GM19099 (cell line): ENCODE data around the gene PHACTR1.

Experiments
- POLR2A ChIP-seq: IDR thresholded peaks from 3 replicates; pipeline ENCODE4 v1.6.1; 2011; ENCODE audit warnings: low read depth; ENCODE audit not compliant: insufficient read length; ENCODE audit errors: extremely low read depth

PHACTR1 gene

DNA sequence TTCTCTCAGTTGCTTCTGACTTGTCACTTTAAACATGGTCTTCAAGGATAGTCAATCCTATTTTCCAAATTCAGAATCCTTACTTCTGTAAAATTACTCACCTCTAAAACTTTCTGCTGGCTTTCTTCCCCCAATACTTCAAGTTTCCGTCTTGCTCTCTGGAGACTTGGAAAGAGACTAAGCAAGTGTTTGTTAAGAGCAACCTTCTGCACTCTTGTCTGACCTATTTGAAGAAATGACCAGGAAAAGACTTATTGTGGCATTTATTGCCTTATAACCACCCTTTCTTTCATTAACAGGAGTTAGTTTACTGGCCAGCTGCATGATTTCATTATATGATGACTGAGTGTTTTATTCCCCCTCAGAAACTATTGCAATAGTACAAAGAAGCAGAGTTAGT is 430.8 kb downstream of the PHACTR1 start:
- no peak for TF ChIP-seq POLR2A

DNA sequence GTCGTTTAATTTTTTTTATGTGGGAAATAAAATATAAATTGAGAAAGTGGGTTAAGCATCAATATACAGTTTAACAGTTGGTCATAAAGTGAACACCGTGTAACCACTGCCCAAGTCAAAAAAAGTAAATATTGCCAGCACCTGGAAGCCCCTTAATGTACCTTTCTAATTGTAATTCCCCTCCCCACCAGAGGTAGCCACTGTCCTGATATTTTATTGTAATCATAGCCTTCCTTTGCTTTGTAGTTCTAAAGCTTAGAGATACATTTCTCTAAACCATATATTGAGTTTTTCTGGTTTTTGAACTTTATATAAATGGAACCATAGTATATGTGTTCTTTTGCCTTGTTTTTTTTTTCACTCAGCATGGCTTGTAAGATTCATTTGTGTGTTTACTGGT is 431.2 kb downstream of the PHACTR1 start:
- TF ChIP-seq POLR2A, result no peak

DNA sequence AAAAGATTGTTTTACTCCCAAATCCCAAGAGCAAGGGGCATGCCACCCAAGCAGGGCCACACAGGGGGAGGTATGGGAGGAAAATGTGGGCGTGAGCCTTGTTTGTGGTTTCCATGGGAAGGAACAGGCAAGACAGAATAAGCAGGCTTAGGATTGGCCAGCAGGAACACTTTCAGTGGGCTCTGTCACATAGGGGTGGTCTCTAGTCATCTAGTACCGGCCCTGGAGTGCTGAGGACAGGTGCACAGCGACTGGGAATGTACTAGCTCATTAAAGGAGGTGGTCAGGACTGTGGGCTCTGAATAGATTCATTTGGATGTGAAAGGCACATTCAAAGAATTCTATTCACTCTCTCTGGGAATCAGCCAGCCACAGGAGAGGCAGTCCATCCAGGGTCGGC is 436.2 kb downstream of the PHACTR1 start:
- no peak for TF ChIP-seq POLR2A

DNA sequence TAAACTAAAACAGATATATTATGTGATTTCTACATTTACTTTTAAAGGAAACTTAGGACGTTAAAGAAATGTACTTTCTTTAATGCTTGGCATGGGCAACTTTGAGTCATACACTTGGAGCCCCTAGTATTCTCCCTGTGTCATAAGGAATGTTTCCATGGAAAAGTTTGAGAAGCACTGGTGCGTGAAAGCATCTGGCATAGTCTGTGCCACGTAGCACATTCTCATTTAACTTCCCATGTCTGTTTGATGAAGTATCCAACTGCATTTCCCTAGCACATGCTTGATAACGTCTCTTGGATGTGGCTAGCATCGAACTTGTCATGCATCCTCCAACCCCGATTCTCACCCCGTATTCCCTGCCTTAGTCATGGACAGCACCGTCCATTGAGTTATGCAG is 439.8 kb downstream of the PHACTR1 start:
- no peak for TF ChIP-seq POLR2A

DNA sequence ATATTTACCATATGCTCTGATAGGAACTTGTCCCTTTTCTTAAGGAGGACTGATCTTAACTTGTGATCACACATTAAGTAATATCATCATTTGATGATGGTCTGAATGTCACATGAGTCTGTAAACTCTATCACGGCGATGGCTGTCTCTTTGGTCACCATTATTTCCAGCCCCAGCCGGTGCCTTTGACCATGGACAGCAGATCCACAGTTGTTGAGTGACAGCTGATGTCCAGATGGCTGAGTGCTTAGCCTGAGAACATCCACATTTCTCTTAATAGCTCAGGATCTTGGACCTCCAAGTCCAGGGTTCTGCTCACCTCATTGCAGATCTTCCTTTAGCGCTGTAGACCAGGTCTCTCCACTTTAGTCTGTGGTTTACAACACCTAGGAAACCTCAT is 440.7 kb downstream of the PHACTR1 start:
- no peak for TF ChIP-seq POLR2A

DNA sequence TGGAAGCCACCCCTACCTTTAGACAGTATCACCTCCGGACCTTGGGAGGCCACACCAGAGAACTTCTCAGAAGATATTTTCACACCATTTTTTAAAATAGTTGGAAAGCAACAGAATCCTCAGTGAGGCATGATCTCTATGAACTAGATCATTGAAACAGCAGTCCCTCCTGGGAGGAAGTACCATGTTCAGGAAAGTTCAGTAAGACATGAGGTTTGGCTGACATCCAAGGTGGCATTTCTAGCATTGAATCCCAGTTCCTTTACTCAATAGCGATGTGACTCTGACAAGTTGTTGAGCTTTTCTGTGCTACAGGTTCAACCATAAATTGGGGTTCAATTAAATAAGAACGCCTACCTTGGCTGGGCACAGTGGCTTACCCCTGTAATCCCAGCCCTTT is 442.7 kb downstream of the PHACTR1 start:
- no peak for TF ChIP-seq POLR2A

DNA sequence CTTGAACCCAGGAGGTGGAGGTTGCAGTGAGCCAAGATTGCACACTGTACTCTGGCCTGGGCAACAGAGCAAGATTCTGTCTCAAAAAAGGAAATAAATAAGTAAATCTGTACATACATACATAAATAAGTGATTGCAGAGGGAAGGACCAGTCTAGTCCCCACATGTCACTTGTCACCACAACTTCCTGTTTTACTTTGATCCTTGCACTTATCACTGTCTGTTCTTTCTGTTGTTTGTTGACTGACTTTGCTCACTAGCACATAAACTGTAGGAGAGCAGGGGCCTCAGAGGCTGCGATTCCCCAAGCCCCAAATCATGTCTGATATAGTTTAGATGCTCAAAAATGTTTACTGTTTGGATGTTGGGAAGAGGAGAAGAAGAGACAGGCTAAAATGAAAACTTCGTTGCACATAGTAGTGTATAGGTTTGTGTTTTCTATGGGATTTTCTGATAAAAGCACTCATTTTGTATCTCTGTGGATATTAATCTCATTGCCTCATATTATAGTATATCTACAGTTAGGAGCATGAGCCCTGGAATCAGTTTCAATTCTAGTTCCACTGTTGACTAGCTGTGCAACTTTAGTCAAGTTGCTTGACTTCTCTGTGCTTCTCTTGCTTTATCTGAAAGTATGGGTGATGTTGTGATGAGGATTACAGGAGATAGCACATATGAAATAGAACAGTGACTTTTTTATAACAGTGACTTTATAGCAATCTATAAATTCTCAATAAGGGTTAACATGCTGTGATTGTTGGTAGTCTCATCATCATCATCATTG is 446.8 kb downstream of the PHACTR1 start:
- no peak for TF ChIP-seq POLR2A

DNA sequence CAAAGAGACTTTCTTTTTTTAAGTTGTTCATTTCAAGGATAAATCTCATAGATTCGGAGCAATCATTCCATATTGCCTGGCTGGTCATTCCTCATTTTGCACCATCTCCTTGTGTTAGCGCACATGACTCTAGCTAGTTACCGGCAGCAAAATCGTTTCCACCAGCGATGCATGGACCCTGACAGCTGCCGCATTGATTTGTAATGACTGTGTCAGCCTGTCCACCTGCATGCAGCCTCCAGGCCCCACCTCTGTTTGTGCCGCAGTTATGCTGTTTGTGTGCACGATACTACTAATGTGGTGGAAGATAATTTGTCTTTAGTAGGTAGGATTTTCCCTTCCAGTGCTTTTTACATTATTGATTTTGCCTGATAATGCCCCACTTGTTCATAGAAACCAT is 447.7 kb downstream of the PHACTR1 start:
- TF ChIP-seq POLR2A, result no peak

DNA sequence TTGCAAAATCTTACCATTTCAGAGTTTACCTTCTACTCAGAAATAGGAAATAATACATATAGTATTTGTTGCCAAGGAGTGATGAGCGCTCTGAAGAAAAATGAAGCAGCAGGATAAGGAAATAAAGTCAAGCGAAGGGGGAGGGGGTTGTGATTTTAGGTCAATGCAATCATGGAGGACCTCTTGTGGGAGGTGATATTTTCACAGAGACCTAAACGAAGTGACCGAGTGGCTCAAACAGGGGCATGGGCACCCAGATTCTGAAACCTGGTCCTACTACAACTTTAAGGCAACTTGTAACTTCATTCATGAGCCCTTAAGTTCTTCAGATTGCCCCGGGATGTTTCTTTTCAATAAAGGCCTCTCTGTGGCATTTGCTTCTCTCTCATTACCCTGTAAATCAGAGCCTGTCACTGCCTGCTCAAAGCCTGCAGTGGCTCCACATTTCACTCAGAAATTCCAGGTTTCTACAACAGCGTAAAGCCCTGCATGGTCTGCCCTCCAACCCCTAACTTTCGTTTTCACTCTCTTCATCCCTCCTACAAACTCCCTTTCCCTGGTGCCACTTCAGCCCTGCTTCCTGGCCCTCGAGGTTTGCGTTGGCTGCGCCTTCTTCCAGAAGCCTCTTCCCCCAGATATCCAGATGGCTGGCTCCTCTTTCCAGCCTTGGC is 449.1 kb downstream of the PHACTR1 start:
- TF ChIP-seq POLR2A, result no peak

DNA sequence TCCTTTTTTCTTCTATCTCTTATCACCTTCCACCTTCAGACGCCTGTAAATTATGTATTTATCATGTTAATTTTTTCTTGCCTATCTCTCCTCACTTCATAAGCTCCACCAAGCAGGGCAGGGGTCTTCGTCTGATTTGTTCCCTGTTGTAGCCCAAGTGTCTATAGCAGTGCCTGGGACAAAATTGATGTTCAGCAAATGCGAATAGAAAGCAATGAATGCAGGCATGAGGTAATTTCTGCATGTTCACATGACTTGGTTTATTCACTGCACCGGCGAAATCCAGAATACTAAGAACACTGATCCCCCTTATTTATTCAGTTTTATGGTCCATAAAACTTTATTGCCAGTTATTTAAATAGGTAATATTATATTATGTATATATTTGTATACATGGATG is 449.7 kb downstream of the PHACTR1 start:
- no peak for TF ChIP-seq POLR2A

DNA sequence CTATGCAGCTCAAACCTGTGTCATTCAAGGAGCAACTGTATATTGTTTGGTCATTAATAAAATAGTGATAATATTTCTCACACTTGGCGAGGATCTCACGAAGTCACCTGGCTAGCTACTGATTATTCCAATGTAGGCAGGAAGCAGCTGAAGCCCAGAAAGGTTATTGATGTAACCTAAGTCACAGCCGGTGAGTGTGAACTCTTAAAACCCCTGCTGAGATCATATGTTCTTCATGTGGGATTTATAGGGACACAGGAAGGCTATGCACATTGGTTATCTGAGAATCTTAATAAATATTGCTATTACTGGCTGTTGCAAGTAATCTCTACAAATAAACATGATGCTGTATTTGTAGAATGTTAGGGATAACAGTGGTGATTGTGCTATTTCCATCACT is 450.3 kb downstream of the PHACTR1 start:
- TF ChIP-seq POLR2A, result no peak

DNA sequence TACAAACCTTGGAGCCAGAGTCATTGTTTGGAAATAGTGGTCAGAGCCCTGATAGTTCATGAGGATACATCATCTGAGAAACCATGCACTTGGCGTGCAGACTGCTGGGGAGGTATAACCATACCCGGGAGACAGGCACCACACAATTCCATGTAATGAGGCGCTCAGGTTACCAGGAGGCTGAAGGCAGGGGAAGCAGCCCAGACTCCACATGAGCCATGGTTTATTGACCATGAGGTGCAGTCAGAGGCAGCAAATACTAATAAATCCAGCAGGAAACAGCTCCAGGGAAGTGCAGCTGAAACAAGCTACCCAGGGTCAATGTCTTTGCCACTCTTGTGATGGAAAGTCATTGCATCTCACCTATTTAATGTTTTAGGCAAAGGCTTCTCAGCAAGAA is 455.7 kb downstream of the PHACTR1 start:
- no peak for TF ChIP-seq POLR2A

DNA sequence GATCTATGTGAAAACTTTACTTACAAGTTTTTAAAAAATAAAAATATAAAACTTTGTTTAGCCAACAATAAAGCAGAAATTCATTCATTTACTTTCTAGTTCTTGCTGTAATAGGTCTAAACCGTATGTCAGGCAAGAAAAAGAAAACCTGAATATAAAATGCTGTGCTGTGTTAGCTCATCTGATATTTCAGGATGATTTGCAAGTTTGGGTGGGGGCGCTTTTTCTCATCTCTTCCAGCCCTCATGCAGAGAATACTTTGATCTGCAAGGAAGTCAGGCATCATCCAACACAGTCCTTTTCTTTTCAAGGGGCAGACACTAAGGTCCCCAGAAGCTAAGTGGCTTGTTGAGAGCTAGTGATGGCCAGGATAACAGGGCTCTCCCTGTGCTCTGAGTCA is 458.5 kb downstream of the PHACTR1 start:
- no peak for TF ChIP-seq POLR2A

DNA sequence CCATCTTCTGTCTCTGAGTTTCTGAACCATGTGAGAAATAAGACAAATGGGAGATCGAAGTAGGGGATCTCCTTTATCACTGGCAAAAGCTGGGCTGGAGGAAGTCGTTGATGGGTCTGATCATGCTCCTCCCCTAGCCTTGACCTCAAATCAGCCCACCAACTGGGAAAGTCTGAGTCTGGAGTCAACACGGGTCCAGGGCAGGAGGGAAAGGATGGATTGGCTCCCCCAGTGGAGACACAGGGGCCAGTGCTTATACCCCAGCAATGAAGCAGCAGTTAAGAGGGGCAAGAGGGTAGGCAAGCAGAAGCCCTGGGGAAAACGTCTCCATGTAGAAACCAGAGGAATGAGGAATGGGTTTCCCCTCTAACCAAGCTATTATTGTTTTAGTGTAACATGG is 459.2 kb downstream of the PHACTR1 start:
- no peak for TF ChIP-seq POLR2A

DNA sequence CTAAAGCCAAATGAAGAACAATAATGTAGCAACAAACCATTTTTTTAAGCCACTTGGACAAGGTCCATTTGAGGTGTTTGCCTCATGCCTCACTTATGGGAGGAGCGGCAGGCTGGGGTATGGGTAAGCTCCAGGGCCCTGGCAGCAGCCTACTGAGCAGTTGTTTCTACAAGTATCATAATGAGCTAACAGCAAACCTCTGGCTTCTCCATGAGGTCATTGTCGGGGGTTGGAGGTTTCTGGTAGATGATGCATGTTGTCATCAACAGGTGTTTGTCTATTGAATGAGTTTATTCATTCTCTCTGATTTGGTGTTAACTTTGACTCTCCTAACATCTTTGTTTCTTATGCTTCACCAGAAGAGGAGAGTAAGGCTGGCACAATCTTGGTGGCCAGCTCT is 461.1 kb downstream of the PHACTR1 start:
- TF ChIP-seq POLR2A, result no peak

DNA sequence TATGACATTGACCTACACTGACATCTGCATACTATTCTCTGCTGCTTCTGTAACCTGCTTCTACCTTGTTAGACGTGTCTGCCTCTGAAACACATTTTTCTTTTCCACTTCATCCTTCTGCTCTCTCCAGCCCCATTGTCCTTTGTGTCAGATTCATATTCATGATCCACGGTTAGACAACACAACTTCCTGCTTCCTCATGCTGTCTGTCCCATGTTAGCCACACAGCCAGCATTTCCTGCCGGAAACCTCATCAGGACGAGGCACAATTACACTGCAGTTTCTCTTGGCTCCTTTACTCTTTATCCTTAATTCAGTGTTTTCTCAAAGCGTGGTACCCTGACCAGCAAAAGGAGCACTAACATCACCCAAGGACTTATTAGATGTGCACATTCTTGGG is 461.5 kb downstream of the PHACTR1 start:
- no peak for TF ChIP-seq POLR2A
